Rectal smooth muscle tissue (tissue), 1 donor: Measurements from ENCODE around the gene DCC.
A peak's percentile ranks its signal among the peaks of the same experiment; 100 is the strongest.

Source experiments
- H3K27ac ChIP-seq: one replicate; pipeline ENCODE4 v1.7.0; 2013; ENCODE audit warnings: low read depth, low read length, inconsistent platforms
- H3K27me3 ChIP-seq: one replicate; pipeline ENCODE4 v1.7.0; 2013; ENCODE audit warnings: low read length; ENCODE audit not compliant: control insufficient read depth, insufficient read depth
- H3K36me3 ChIP-seq: one replicate; pipeline ENCODE4 v1.7.0; 2013; ENCODE audit warnings: low read length; ENCODE audit not compliant: control insufficient read depth, insufficient read depth
- H3K4me1 ChIP-seq: one replicate; pipeline ENCODE4 v1.7.0; 2013; ENCODE audit warnings: low read length; ENCODE audit not compliant: control insufficient read depth, insufficient read depth
- H3K4me3 ChIP-seq: one replicate; pipeline ENCODE4 v1.7.0; 2013; ENCODE audit warnings: low read length
- H3K9ac ChIP-seq: one replicate; pipeline ENCODE4 v1.7.0; 2013; ENCODE audit warnings: low read length

Gene DCC

DNA sequence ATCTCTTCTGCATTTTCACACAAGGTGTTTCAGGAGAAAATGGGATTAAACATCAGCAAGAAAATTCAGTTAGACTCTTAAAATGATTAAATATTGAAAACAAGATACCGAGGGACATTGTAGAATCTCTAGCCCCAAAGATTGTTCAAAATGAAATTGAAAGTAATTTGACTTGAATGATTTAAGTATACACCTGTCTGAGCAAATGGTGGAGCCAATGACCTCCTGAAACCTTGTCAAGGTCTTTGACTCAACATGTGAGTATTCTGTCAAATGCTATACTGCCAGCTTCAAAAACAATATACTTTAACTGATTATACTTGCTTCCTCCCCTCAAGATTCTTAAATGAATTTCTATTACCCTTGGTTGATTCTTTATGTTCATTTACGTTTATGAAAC is 411.0 kb downstream of the DCC start:
- Histone ChIP-seq H3K27me3 (no peaks in the 10 kb centered on the region), H3K27ac (no peak overlapping the region), H3K4me3 (no peak overlapping the region), H3K4me1 (no peaks in the 10 kb centered on the region), H3K9ac (no peak overlapping the region), H3K36me3 (no peaks in the 10 kb centered on the region)

DNA sequence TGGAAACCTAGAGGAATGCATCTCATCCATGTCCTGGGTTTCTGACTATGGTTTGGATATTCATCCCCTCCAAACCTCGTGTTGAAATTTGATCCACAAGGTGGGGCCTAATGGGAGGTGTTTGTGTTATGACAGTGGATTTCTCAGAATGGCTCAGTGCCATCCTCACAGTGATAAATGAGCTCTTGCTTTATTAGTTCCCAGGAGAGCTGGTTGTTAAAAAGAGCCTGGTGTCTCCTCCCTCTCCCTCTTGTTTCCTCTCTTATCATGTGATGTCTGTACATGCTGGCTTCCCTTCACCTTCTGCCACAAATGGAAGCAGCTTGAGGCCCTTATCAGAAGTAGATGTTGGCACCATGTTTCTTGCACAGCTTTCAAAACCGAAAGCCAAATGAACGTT is 424.3 kb downstream of the DCC start:
- Histone ChIP-seq H3K4me1 (no peaks in the 10 kb centered on the region), H3K27me3 (no peaks in the 10 kb centered on the region), H3K27ac (no peak overlapping the region), H3K4me3 (no peak overlapping the region), H3K9ac (no peak overlapping the region), H3K36me3 (no peaks in the 10 kb centered on the region)

GRCh38 chr18:52766002-52766545 is 426.1 kb downstream of the DCC start:
- H3K27ac ChIP-seq: no peak overlapping the region
- no peaks in the 10 kb centered on the region for H3K4me1 ChIP-seq
- H3K4me3 ChIP-seq: no peak overlapping the region
- no peaks in the 10 kb centered on the region for H3K27me3 ChIP-seq
- no peaks in the 10 kb centered on the region for H3K36me3 ChIP-seq
- no peak overlapping the region for H3K9ac ChIP-seq

GRCh38 chr18:52781113-52781512 is 441.1 kb downstream of the DCC start:
- Histone ChIP-seq H3K27me3 (no peaks in the 10 kb centered on the region), H3K9ac (no peak overlapping the region), H3K4me1 (no peaks in the 10 kb centered on the region), H3K36me3 (no peaks in the 10 kb centered on the region), H3K27ac (no peak overlapping the region), H3K4me3 (no peak overlapping the region)

DNA sequence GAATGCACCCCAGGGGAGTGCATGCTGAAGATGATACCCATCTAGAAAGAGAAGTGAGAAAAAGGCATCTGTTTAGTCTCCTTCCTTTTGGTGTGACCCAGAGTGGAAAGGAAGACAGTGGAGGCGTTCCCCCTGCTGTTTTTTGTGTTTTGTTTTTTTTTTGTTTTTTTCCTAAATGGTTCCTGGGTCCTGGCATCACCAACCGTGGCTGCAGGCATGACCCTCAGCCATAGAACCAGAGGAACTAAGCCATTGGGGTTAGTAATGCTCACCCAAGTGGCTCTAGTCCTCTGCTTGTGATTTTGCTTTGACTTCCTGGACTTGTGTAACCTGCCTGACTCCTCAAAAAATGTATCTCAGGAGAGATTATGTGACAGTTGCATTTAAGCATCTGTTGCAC is 451.3 kb downstream of the DCC start:
- Histone ChIP-seq H3K4me3 (no peak overlapping the region), H3K27ac (no peak overlapping the region), H3K4me1 (no peaks in the 10 kb centered on the region), H3K27me3 (no peaks in the 10 kb centered on the region), H3K9ac (no peak overlapping the region), H3K36me3 (no peaks in the 10 kb centered on the region)

DNA sequence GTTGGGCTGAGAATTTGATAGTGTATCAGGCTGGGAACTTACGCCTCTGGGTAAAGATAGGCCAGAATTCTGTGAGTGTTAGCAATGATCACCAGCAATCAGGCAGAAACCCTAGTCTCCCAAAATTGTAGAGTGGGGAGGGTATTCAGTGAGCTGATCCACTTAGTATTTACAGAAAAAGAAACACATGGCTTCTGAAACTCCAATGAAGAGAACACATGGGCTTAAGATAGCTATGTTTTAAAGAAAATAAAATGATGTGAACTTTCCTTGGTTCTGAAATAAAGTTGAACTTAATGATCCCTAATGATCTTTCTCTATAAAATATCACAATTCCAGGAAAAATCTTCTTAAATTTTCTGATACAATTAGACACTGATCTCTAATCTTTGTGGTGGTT is 472.8 kb downstream of the DCC start:
- no peaks in the 10 kb centered on the region for H3K36me3 ChIP-seq
- H3K27me3 ChIP-seq: no peaks in the 10 kb centered on the region
- H3K9ac ChIP-seq: no peak overlapping the region

GRCh38 chr18:52813635-52814416 is 473.8 kb downstream of the DCC start:
- no peaks in the 10 kb centered on the region for H3K27me3 ChIP-seq
- H3K27ac ChIP-seq: no peak overlapping the region
- H3K9ac ChIP-seq: no peak overlapping the region
- no peaks in the 10 kb centered on the region for H3K4me1 ChIP-seq
- no peaks in the 10 kb centered on the region for H3K36me3 ChIP-seq
- no peak overlapping the region for H3K4me3 ChIP-seq

More for the DNA sequence above, 472.8 kb downstream of the DCC start:
- no peak overlapping the region for H3K27ac ChIP-seq
- no peak overlapping the region for H3K4me3 ChIP-seq
- H3K4me1 ChIP-seq: no peaks in the 10 kb centered on the region

- Histone ChIP-seq H3K27me3 (no peaks in the 10 kb centered on the region), H3K36me3 (no peaks in the 10 kb centered on the region), H3K27ac (no peak overlapping the region), H3K9ac (no peak overlapping the region), H3K4me1 (no peaks in the 10 kb centered on the region), H3K4me3 (no peak overlapping the region)
Measured at GRCh38 chr18:52815651-52816050, 475.7 kb downstream of the DCC start.

- no peaks in the 10 kb centered on the region for H3K27me3 ChIP-seq
- no peaks in the 10 kb centered on the region for H3K36me3 ChIP-seq
- H3K4me1 ChIP-seq: no peaks in the 10 kb centered on the region
- no peak overlapping the region for H3K9ac ChIP-seq
- H3K27ac ChIP-seq: no peak overlapping the region
- H3K4me3 ChIP-seq: no peak overlapping the region
Measured at GRCh38 chr18:52816121-52816520, 476.1 kb downstream of the DCC start.

DNA sequence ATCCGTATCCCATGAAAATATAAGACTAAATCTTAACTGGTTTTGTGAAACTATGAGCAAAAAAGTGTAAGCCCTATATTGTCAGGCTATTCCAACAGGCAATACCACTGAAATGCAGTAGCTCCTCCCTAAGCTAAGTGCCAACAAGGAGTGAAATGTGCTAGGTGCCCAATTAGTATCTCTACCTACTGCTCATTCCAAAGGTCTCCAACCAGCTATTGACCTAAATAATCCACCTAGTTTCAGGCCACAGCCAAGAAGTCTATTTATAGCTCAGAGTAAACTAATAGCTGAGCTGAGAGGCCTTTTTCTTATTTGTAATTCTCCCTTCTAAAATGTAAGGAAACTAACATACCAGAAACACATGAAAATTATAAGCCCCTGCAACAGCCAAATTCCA is 482.2 kb downstream of the DCC start:
- H3K27ac ChIP-seq: no peak overlapping the region
- peaks cover 19% of the 10 kb centered on the region for H3K4me1 ChIP-seq
- H3K36me3 ChIP-seq: no peaks in the 10 kb centered on the region
- no peak overlapping the region for H3K4me3 ChIP-seq
- no peaks in the 10 kb centered on the region for H3K27me3 ChIP-seq
- H3K9ac ChIP-seq: no peak overlapping the region

GRCh38 chr18:52824126-52824525 is 484.1 kb downstream of the DCC start:
- Histone ChIP-seq H3K4me3 (no peak overlapping the region), H3K27ac (peak overlapping the region; percentile 15), H3K36me3 (no peaks in the 10 kb centered on the region), H3K4me1 (peaks cover 19% of the 10 kb centered on the region), H3K9ac (no peak overlapping the region), H3K27me3 (no peaks in the 10 kb centered on the region)

- H3K4me1 ChIP-seq: peaks cover 18% of the 10 kb centered on the region
- H3K27ac ChIP-seq: no peak overlapping the region
- H3K36me3 ChIP-seq: no peaks in the 10 kb centered on the region
- no peak overlapping the region for H3K4me3 ChIP-seq
- no peaks in the 10 kb centered on the region for H3K27me3 ChIP-seq
- H3K9ac ChIP-seq: no peak overlapping the region
Measured at GRCh38 chr18:52826994-52827393, 487.0 kb downstream of the DCC start.

DNA sequence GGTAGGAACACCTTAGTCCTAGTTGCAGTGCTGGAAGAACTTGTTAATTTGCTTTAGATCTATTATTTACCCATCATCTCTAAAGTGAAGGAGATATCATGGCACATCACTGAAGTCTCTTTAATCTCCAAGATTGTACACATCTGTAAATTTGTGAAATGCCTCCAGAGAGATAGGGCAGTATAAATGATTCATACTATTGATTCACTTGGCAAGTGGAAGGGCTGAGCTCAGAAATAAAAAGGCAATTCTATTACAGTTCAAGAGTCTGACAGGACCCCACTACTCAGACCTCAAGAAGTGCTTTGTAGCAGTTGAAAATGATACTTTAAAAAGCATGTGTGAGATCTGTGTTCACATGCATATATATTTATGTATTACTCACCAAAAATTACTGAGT is 489.3 kb downstream of the DCC start:
- Histone ChIP-seq H3K27ac (no peak overlapping the region), H3K36me3 (no peaks in the 10 kb centered on the region), H3K4me3 (no peak overlapping the region), H3K9ac (no peak overlapping the region), H3K27me3 (no peaks in the 10 kb centered on the region), H3K4me1 (no peaks in the 10 kb centered on the region)
